ENCODE data around the gene MAN2A1. TPM values are rescaled to one million over a fixed set of nuclear protein-coding genes. Genes with fewer than 3 reads are reported as not detected.

Gene MAN2A1
- total and polyA plus RNA-seq, 2 experiments from 2014 or later, result 32.5 to 129 TPM

DNA sequence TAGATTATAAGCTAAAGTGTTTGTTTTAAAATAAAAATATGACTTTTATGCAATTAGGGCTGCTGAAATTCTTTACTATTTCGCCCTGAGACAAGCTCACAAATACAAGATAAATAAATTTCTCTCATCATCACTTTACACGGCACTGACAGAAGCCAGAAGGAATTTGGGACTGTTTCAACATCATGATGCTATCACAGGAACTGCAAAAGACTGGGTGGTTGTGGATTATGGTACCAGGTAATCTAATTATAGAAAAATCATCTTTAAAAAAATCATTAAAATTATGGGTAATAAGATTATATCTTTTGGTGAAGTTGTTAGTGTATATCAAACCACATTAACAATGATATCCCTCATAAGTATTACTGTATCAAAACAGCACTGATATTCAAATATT, 95.0 kb downstream of the MAN2A1 start:
- ATAC-seq (no peak), DNase-seq (ENCODE audit: low spot score) (no peak)
- no peaks in the 10 kb centered on the region for H3K9me3 Mint-ChIP-seq
- Histone ChIP-seq H3K4me1 (ENCODE audit: insufficient read depth) (no peaks in the 10 kb centered on the region), H3K9me2 (ENCODE audit: insufficient read depth) (no peaks in the 10 kb centered on the region), H4K20me1 (replicated peaks; ENCODE audit: insufficient read depth) (no peaks in the 10 kb centered on the region; the same call in none of the 2 replicates), H3F3A (replicated peaks; ENCODE audit: low read depth) (no peaks in the 10 kb centered on the region), H3K36me3 (ENCODE audit: insufficient read depth) (peaks cover 20% of the 10 kb centered on the region; the same call in 1 of the 2 replicates), H3K27ac (ENCODE audit: low read depth) (no peak overlapping the region), H3K79me2 (replicated peaks; ENCODE audit: insufficient read depth) (no peaks in the 10 kb centered on the region; the same call in 1 of the 2 replicates), H3K4me2 (no peak overlapping the region), H2AFZ (no peak overlapping the region), H3K27me3 (ENCODE audit: insufficient read depth) (no peaks in the 10 kb centered on the region), H3K4me3 (no peak overlapping the region)
- H3K4me1 Mint-ChIP-seq, result no peaks in the 10 kb centered on the region
- H3K27me3 Mint-ChIP-seq (ENCODE audit: insufficient read depth, low read depth, poor library complexity), result no peaks in the 10 kb centered on the region
- no peak for TF ChIP-seq EZH2 (IDR thresholded peaks at IDR 0.05; ENCODE audit: low read depth, unreplicated experiment)
- no peak for TF ChIP-seq STAT1 (IDR thresholded peaks at IDR 0.05; ENCODE audit: unreplicated experiment)
- TF ChIP-seq, protein P1, sequence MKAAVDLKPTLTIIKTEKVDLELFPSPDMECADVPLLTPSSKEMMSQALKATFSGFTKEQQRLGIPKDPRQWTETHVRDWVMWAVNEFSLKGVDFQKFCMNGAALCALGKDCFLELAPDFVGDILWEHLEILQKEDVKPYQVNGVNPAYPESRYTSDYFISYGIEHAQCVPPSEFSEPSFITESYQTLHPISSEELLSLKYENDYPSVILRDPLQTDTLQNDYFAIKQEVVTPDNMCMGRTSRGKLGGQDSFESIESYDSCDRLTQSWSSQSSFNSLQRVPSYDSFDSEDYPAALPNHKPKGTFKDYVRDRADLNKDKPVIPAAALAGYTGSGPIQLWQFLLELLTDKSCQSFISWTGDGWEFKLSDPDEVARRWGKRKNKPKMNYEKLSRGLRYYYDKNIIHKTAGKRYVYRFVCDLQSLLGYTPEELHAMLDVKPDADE (IDR thresholded peaks at IDR 0.05), result no peak
- no peak for TF ChIP-seq JUNB (IDR thresholded peaks at IDR 0.05; ENCODE audit: unreplicated experiment)
- TF ChIP-seq, protein P2, sequence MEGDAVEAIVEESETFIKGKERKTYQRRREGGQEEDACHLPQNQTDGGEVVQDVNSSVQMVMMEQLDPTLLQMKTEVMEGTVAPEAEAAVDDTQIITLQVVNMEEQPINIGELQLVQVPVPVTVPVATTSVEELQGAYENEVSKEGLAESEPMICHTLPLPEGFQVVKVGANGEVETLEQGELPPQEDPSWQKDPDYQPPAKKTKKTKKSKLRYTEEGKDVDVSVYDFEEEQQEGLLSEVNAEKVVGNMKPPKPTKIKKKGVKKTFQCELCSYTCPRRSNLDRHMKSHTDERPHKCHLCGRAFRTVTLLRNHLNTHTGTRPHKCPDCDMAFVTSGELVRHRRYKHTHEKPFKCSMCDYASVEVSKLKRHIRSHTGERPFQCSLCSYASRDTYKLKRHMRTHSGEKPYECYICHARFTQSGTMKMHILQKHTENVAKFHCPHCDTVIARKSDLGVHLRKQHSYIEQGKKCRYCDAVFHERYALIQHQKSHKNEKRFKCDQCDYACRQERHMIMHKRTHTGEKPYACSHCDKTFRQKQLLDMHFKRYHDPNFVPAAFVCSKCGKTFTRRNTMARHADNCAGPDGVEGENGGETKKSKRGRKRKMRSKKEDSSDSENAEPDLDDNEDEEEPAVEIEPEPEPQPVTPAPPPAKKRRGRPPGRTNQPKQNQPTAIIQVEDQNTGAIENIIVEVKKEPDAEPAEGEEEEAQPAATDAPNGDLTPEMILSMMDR (conservative IDR thresholded peaks at IDR 0.05; ENCODE audit: low read depth in 2 of 2), result no peak
- TF ChIP-seq, protein P3, sequence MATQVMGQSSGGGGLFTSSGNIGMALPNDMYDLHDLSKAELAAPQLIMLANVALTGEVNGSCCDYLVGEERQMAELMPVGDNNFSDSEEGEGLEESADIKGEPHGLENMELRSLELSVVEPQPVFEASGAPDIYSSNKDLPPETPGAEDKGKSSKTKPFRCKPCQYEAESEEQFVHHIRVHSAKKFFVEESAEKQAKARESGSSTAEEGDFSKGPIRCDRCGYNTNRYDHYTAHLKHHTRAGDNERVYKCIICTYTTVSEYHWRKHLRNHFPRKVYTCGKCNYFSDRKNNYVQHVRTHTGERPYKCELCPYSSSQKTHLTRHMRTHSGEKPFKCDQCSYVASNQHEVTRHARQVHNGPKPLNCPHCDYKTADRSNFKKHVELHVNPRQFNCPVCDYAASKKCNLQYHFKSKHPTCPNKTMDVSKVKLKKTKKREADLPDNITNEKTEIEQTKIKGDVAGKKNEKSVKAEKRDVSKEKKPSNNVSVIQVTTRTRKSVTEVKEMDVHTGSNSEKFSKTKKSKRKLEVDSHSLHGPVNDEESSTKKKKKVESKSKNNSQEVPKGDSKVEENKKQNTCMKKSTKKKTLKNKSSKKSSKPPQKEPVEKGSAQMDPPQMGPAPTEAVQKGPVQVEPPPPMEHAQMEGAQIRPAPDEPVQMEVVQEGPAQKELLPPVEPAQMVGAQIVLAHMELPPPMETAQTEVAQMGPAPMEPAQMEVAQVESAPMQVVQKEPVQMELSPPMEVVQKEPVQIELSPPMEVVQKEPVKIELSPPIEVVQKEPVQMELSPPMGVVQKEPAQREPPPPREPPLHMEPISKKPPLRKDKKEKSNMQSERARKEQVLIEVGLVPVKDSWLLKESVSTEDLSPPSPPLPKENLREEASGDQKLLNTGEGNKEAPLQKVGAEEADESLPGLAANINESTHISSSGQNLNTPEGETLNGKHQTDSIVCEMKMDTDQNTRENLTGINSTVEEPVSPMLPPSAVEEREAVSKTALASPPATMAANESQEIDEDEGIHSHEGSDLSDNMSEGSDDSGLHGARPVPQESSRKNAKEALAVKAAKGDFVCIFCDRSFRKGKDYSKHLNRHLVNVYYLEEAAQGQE (IDR thresholded peaks at IDR 0.05; ENCODE audit: unreplicated experiment), result no peak
- no peak for TF ChIP-seq CREB1 (CRISPR knock-in tag; IDR thresholded peaks at IDR 0.05; ENCODE audit: low read depth)
- no peak for TF ChIP-seq POLR2AphosphoS5 (IDR thresholded peaks at IDR 0.05; ENCODE audit: low read depth)
- no peak for TF ChIP-seq ZNF114 (CRISPR knock-in tag; IDR thresholded peaks at IDR 0.05)
- no peak for TF ChIP-seq NANOG (IDR thresholded peaks at IDR 0.05; ENCODE audit: borderline replicate concordance)
- peaks cover 36% of the 10 kb centered on the region for H3K36me3 Mint-ChIP-seq (ENCODE audit: low read depth)
- no peak overlapping the region for H3K27ac Mint-ChIP-seq
- no peak overlapping the region for H3K4me3 Mint-ChIP-seq
